Measurements from ENCODE around the gene NUP210L. TPM values are rescaled to one million over a fixed set of nuclear protein-coding genes. Genes with fewer than 3 reads are reported as not detected.

NUP210L gene
- total RNA-seq, 1 donor from 2014 or later: 0.10 TPM

- Mint-ChIP-seq H3K36me3 (ENCODE audit: unreplicated experiment) (no peaks in the 10 kb centered on the region), H3K4me3 (ENCODE audit: unreplicated experiment) (peak overlapping the region; percentile 93), H3K4me1 (ENCODE audit: low read depth, unreplicated experiment) (peaks cover 13% of the 10 kb centered on the region), H3K9me3 (ENCODE audit: unreplicated experiment) (peaks cover 6% of the 10 kb centered on the region), H3K27me3 (ENCODE audit: unreplicated experiment) (peaks cover 7% of the 10 kb centered on the region), H3K27ac (ENCODE audit: unreplicated experiment) (peak overlapping the region; percentile 94)
- no peak for DNase-seq
- no peak for TF ChIP-seq CTCF (IDR thresholded peaks at IDR 0.05; ENCODE audit: partially characterized antibody, unreplicated experiment)
Measured at GRCh38 chr1:153991151-153991630, 163.7 kb downstream of the NUP210L start.

- Mint-ChIP-seq H3K27ac (ENCODE audit: unreplicated experiment) (peak within 1 kb of the TSS; percentile 94), H3K9me3 (ENCODE audit: unreplicated experiment) (peaks cover 6% of the 10 kb centered on the region), H3K4me3 (ENCODE audit: unreplicated experiment) (peak within 1 kb of the TSS; percentile 93), H3K27me3 (ENCODE audit: unreplicated experiment) (peaks cover 10% of the 10 kb centered on the region), H3K36me3 (ENCODE audit: unreplicated experiment) (no peaks in the 10 kb centered on the region), H3K4me1 (ENCODE audit: low read depth, unreplicated experiment) (peaks cover 17% of the 10 kb centered on the region)
- DNase-seq: peak; percentile 68
- TF ChIP-seq CTCF (IDR thresholded peaks at IDR 0.05; ENCODE audit: partially characterized antibody, unreplicated experiment): no peak
Measured at GRCh38 chr1:153990468-153991150, 164.3 kb downstream of the NUP210L start, which contains the start of gene RPS27. RPS27 (plus strand) TSS chr1:153990762; CDS start chr1:153990797, 35 bp downstream.

- H3K27ac Mint-ChIP-seq (ENCODE audit: unreplicated experiment): no peak overlapping the region
- peaks cover 21% of the 10 kb centered on the region for H3K4me1 Mint-ChIP-seq (ENCODE audit: low read depth, unreplicated experiment)
- no peak for TF ChIP-seq CTCF (IDR thresholded peaks at IDR 0.05; ENCODE audit: partially characterized antibody, unreplicated experiment)
- peaks cover 10% of the 10 kb centered on the region for H3K27me3 Mint-ChIP-seq (ENCODE audit: unreplicated experiment)
- no peak overlapping the region for H3K4me3 Mint-ChIP-seq (ENCODE audit: unreplicated experiment)
- DNase-seq: no peak
- peaks cover 8% of the 10 kb centered on the region for H3K9me3 Mint-ChIP-seq (ENCODE audit: unreplicated experiment)
- H3K36me3 Mint-ChIP-seq (ENCODE audit: unreplicated experiment): no peaks in the 10 kb centered on the region
Measured at GRCh38 chr1:153987621-153988020, 167.3 kb downstream of the NUP210L start.

GRCh38 chr1:153985941-153986761 lies 168.7 kb downstream of the NUP210L start, which contains the start of gene RAB13:
RAB13 (minus strand) TSS chr1:153986339; CDS start chr1:153986236, 103 bp downstream.
- peak within 1 kb of the TSS; percentile 33 for H3K27ac Mint-ChIP-seq (ENCODE audit: unreplicated experiment)
- no peaks in the 10 kb centered on the region for H3K36me3 Mint-ChIP-seq (ENCODE audit: unreplicated experiment)
- peak; percentile 66 for DNase-seq
- peak within 1 kb of the TSS; percentile 94 for H3K4me3 Mint-ChIP-seq (ENCODE audit: unreplicated experiment)
- peaks cover 8% of the 10 kb centered on the region for H3K9me3 Mint-ChIP-seq (ENCODE audit: unreplicated experiment)
- no peak for TF ChIP-seq CTCF (IDR thresholded peaks at IDR 0.05; ENCODE audit: partially characterized antibody, unreplicated experiment)
- peaks cover 10% of the 10 kb centered on the region for H3K27me3 Mint-ChIP-seq (ENCODE audit: unreplicated experiment)
- peaks cover 15% of the 10 kb centered on the region for H3K4me1 Mint-ChIP-seq (ENCODE audit: low read depth, unreplicated experiment)

Measured in glutamatergic neuron (in vitro differentiated cells).